Measurements from ENCODE around the gene KLHDC7A.

GRCh38 chr1:18461656-18462055 is 19.1 kb upstream of the KLHDC7A start:
- TF ChIP-seq CTCF (conservative IDR thresholded peaks at IDR 0.05; ENCODE audit: low read length) (no peak), EZH2phosphoT487 (IDR thresholded peaks at IDR 0.05; ENCODE audit: borderline replicate concordance) (no peak)

Measured in Loucy (cell line).